H1 (cell line): Measurements from ENCODE around the gene FOXD4L3. TPM values are rescaled to one million over a fixed set of nuclear protein-coding genes. Genes with fewer than 3 reads are reported as not detected.
"Not testable (repeated sequence)": the region's sequence is repeated elsewhere in the genome, so short reads cannot be mapped to it uniquely, and the experiment has no call there.

Experiments used
- CTCF ChIA-PET: fragments of 300-600 bp; sonication (Branson Sonifier 250); formaldehyde crosslinking; loops from one replicate; lab custom pipeline; 2021; ENCODE audit not compliant: partially characterized antibody; lab: Charles Lee
- POLR2A ChIA-PET: fragments of 300-600 bp; sonication (Branson Sonifier 250); formaldehyde crosslinking; loops from one replicate; lab custom pipeline; 2021; ENCODE audit warnings: inconsistent platforms; ENCODE audit not compliant: partially characterized antibody; lab: Charles Lee
- DNase-seq, 2 experiments: peaks; one replicate each; pipeline versions ENCODE4 v3.0.0 to v3.0.0-alpha.2; 2010 to 2022; ENCODE audit warnings: low spot score in 2 of 2, low read depth in 1 of 2, mixed read lengths in 1 of 2
- FAIRE-seq: peaks from 2 replicates; lab custom pipeline; 2011; peaks lifted over from hg19 to GRCh38; lab: Jason Lieb, UNC
- H2AFZ ChIP-seq: 2 replicates; pipeline ENCODE4 v1.8.1; 2012; ENCODE audit warnings: low read length, inconsistent platforms
- H2AK5ac ChIP-seq: 2 replicates; pipeline ENCODE4 v1.6.1; 2013; ENCODE audit warnings: low read depth, low read length
- H2BK120ac ChIP-seq: replicated peaks from 2 replicates; pipeline ENCODE3; 2013; ENCODE audit warnings: low read depth, low read length, inconsistent platforms
- H2BK12ac ChIP-seq: 2 replicates; pipeline ENCODE4 v1.6.1; 2013; ENCODE audit warnings: low read depth, low read length
- H2BK15ac ChIP-seq: 2 replicates; pipeline ENCODE4 v1.6.1; 2013; ENCODE audit warnings: low read length
- H2BK20ac ChIP-seq: 2 replicates; pipeline ENCODE4 v1.6.1; 2013; ENCODE audit warnings: low read length
- H2BK5ac ChIP-seq: 2 replicates; pipeline ENCODE4 v1.6.1; 2013; ENCODE audit warnings: low read depth, low read length
- H3K14ac ChIP-seq: 2 replicates; pipeline ENCODE4 v1.6.1; 2013; ENCODE audit warnings: inconsistent platforms; ENCODE audit not compliant: insufficient read length
- H3K18ac ChIP-seq: 2 replicates; pipeline ENCODE4 v1.6.1; 2013; ENCODE audit warnings: low read length; ENCODE audit errors: extremely low read depth
- H3K23ac ChIP-seq: 2 replicates; pipeline ENCODE4 v1.6.1; 2013; ENCODE audit warnings: inconsistent platforms; ENCODE audit not compliant: insufficient read length
- H3K23me2 ChIP-seq: 2 replicates; pipeline ENCODE4 v1.6.1; 2013; ENCODE audit warnings: low read depth, low read length
- H3K27ac ChIP-seq: 2 replicates; pipeline ENCODE4 v1.6.1; 2011; ENCODE audit warnings: low read depth, low read length, inconsistent platforms
- H3K27me3 ChIP-seq, 4 experiments: replicated peaks in 1 of 4; 1 replicate in 1 of 4; 2 replicates in 3 of 4; pipeline versions ENCODE4 v1.6.1 to v1.8.1; 2011 to 2013; ENCODE audit warnings: low read length in 3 of 4, mild to moderate bottlenecking in 3 of 4, inconsistent platforms in 2 of 4, mixed read lengths in 2 of 4, moderate library complexity in 1 of 4; ENCODE audit not compliant: control insufficient read depth in 3 of 4, insufficient read depth in 3 of 4; ENCODE audit errors: extremely low read depth in 1 of 4
- H3K36me3 ChIP-seq, 4 experiments: 2 replicates each; pipeline versions ENCODE4 v1.6.1 to v1.8.1; 2011 to 2013; ENCODE audit warnings: mild to moderate bottlenecking in 4 of 4, low read length in 3 of 4, moderate library complexity in 2 of 4, control low read depth in 1 of 4, inconsistent platforms in 1 of 4; ENCODE audit not compliant: insufficient read depth in 4 of 4, control insufficient read depth in 2 of 4
- H3K4ac ChIP-seq: replicated peaks from 2 replicates; pipeline ENCODE3; 2013; ENCODE audit warnings: low read length, low read depth, mixed read lengths, inconsistent platforms; ENCODE audit not compliant: insufficient read length
- H3K4me1 ChIP-seq, 4 experiments: replicated peaks in 1 of 4; 1 replicate in 1 of 4; 2 replicates in 3 of 4; pipeline versions ENCODE4 v1.6.1 to v1.8.1; 2011 to 2013; ENCODE audit warnings: low read length in 3 of 4, inconsistent platforms in 2 of 4, mixed read lengths in 1 of 4; ENCODE audit not compliant: insufficient read depth in 4 of 4, control insufficient read depth in 3 of 4
- H3K4me2 ChIP-seq, 2 experiments: 2 replicates each; pipeline versions ENCODE4 v1.6.1 to v1.8.1; 2011 to 2013; ENCODE audit warnings: low read depth in 2 of 2, low read length in 2 of 2, control low read depth in 1 of 2, inconsistent platforms in 1 of 2, mild to moderate bottlenecking in 1 of 2; ENCODE audit not compliant: insufficient read depth in 1 of 2
- H3K4me3 ChIP-seq, 4 experiments: fragments of 200-600, 300-600 bp in 1 of 4; sonication (generic), shearing (Covaris generic), sonication (Bioruptor Twin) in 1 of 4; 2 replicates each; pipeline versions ENCODE4 v1.5.1 to v1.8.1; 2011 to 2016; ENCODE audit warnings: low read length in 4 of 4, low read depth in 3 of 4, control low read depth in 2 of 4, inconsistent platforms in 2 of 4, mild to moderate bottlenecking in 2 of 4, mixed read lengths in 1 of 4, moderate library complexity in 1 of 4; ENCODE audit not compliant: insufficient read depth in 2 of 4; ENCODE audit errors: extremely low read depth in 1 of 4
- H3K56ac ChIP-seq: replicated peaks from 2 replicates; pipeline ENCODE3; 2013; ENCODE audit warnings: low read depth, mild to moderate bottlenecking, mixed read lengths, low read length, inconsistent platforms; ENCODE audit not compliant: insufficient read length
- H3K79me1 ChIP-seq: 2 replicates; pipeline ENCODE4 v1.6.1; 2013; ENCODE audit warnings: low read depth, low read length, control low read depth
- H3K79me2 ChIP-seq, 2 experiments: 2 replicates each; pipeline versions ENCODE4 v1.6.1 to v1.8.1; 2012 to 2013; ENCODE audit warnings: low read length in 2 of 2, mild to moderate bottlenecking in 2 of 2, inconsistent platforms in 1 of 2; ENCODE audit not compliant: insufficient read depth in 2 of 2, control insufficient read depth in 1 of 2
- H3K9ac ChIP-seq, 4 experiments: replicated peaks in 1 of 4; 1 replicate in 1 of 4; 2 replicates in 3 of 4; pipeline versions ENCODE4 v1.6.1 to v1.8.1; 2011 to 2013; ENCODE audit warnings: low read depth in 3 of 4, low read length in 3 of 4, control low read depth in 2 of 4, mild to moderate bottlenecking in 2 of 4, moderate library complexity in 2 of 4, inconsistent platforms in 1 of 4; ENCODE audit errors: extremely low read depth in 1 of 4
- H3K9me3 ChIP-seq, 2 experiments: 2 replicates each; pipeline versions ENCODE4 v1.6.1 to v1.8.1; 2012 to 2013; ENCODE audit warnings: mild to moderate bottlenecking in 2 of 2, moderate library complexity in 2 of 2, control low read depth in 1 of 2, inconsistent platforms in 1 of 2, low read depth in 1 of 2, low read length in 1 of 2, mixed read lengths in 1 of 2; ENCODE audit not compliant: insufficient read depth in 2 of 2
- H4K20me1 ChIP-seq, 2 experiments: replicated peaks in 1 of 2; 2 replicates each; pipeline versions ENCODE3 to v1.8.1; 2011 to 2013; ENCODE audit warnings: inconsistent platforms in 2 of 2, low read length in 2 of 2, mild to moderate bottlenecking in 1 of 2; ENCODE audit not compliant: insufficient read depth in 2 of 2, control insufficient read depth in 1 of 2
- H4K5ac ChIP-seq: 2 replicates; pipeline ENCODE4 v1.6.1; 2013; ENCODE audit warnings: low read length, low read depth, mixed read lengths, inconsistent platforms; ENCODE audit not compliant: insufficient read length
- H4K8ac ChIP-seq: 2 replicates; pipeline ENCODE4 v1.8.0; 2013; ENCODE audit warnings: mild to moderate bottlenecking, moderate library complexity, low read length, inconsistent platforms; ENCODE audit not compliant: insufficient read depth; ENCODE audit errors: extremely low read depth
- H4K91ac ChIP-seq: replicated peaks from 2 replicates; pipeline ENCODE3; 2013; ENCODE audit warnings: low read length, mixed read lengths, inconsistent platforms; ENCODE audit not compliant: insufficient read length
- WGBS, 2 experiments: shearing (Covaris generic) in 1 of 2; methylation state at CpG; one replicate each; pipeline versions ENCODE4 v1.1.6 to v1.1.7; 2013 to 2015; ENCODE audit warnings: low lambda C conversion rate in 2 of 2, mixed read lengths in 2 of 2, inconsistent platforms in 1 of 2, low coverage in 1 of 2, missing lambda C conversion rate in 1 of 2; ENCODE audit not compliant: insufficient replicate concordance in 2 of 2, insufficient coverage in 1 of 2, insufficient read length in 1 of 2; ENCODE audit errors: extremely low coverage in 1 of 2, missing lambda C conversion rate in 1 of 2; 5-methylcytosine and 5-hydroxymethylcytosine counted together
- polyA plus RNA-seq, 7 experiments: library from polyadenylated mRNA; depleted of rRNA in 3 of 7; stranded (reverse) in 5 of 7; unstranded in 2 of 7; fragments of >200 nt in 5 of 7; fragments of 200-250 nt in 2 of 7; gene quantifications; 1 replicate in 5 of 7; 2 replicates in 1 of 7; 4 replicates in 1 of 7; pipeline versions ENCODE4 v1.2.1 to v1.2.3, GENCODE V29; 2011 to 2013; ENCODE audit warnings: missing spikeins in 2 of 7, mixed read lengths in 2 of 7
- total RNA-seq: library from RNA; stranded (reverse); fragmentation: NEBNext Ultra II Directional; extraction: Animal tissue kit (Norgen Biotek cat#: 25700); gene quantifications from 2 replicates; pipeline ENCODE4 v1.2.1, GENCODE V29; 2021

Gene FOXD4L3
- total and polyA plus RNA-seq, 2 of the 8 experiments (the other 6 are each of a cell fraction or from before 2014, with no cell fraction given) = not detected

- H3K79me2 ChIP-seq, H3K9ac ChIP-seq, H4K5ac ChIP-seq, H3K4ac ChIP-seq, H3K36me3 ChIP-seq, H3K4me3 ChIP-seq, FAIRE-seq, H3K79me1 ChIP-seq, H2BK120ac ChIP-seq, H2BK20ac ChIP-seq, H2BK12ac ChIP-seq, H2AK5ac ChIP-seq, H3K27ac ChIP-seq, H3K9me3 ChIP-seq, H3K4me2 ChIP-seq, H2BK5ac ChIP-seq, H4K91ac ChIP-seq, POLR2A ChIA-PET, H2AFZ ChIP-seq, H4K8ac ChIP-seq, H3K18ac ChIP-seq, H3K4me1 ChIP-seq, DNase-seq, H3K27me3 ChIP-seq, H4K20me1 ChIP-seq, H3K23me2 ChIP-seq, H3K56ac ChIP-seq, H3K23ac ChIP-seq, H3K14ac ChIP-seq, H2BK15ac ChIP-seq: not testable (repeated sequence)
- WGBS, 2 experiments = 68% methylated on average over 3 of the region's 4 CpGs; no CpG with 5 or more reads in 1 of the 2 experiments
- CTCF ChIA-PET = interaction anchor here (0.6 to 2.0 kb wide), 13 partner anchors 75 to 588 kb away, joined by 3 to 10 read pairs (median 4); no protein-coding TSS in a partner anchor
Observed at GRCh38 chr9:68343242-68343641, 40.6 kb downstream of the FOXD4L3 start.

GRCh38 chr9:68343992-68344391 is 41.3 kb downstream of the FOXD4L3 start:
- 84% methylated on average over 3 of the region's 4 CpGs; no CpG with 5 or more reads in 1 of the 2 experiments for WGBS, 2 experiments
- H3K56ac ChIP-seq, H3K27ac ChIP-seq, DNase-seq, H3K23me2 ChIP-seq, H3K9ac ChIP-seq, H3K79me1 ChIP-seq, H3K79me2 ChIP-seq, FAIRE-seq, H3K14ac ChIP-seq, H4K91ac ChIP-seq, H3K36me3 ChIP-seq, H4K5ac ChIP-seq, H3K27me3 ChIP-seq, H3K4me2 ChIP-seq, H2AFZ ChIP-seq, H3K23ac ChIP-seq, H2BK5ac ChIP-seq, H2BK120ac ChIP-seq, H3K4me3 ChIP-seq, H2BK20ac ChIP-seq, H2BK15ac ChIP-seq, POLR2A ChIA-PET, H2BK12ac ChIP-seq, H3K18ac ChIP-seq, H4K20me1 ChIP-seq, H3K4ac ChIP-seq, H4K8ac ChIP-seq, H3K9me3 ChIP-seq, H3K4me1 ChIP-seq, H2AK5ac ChIP-seq: not testable (repeated sequence)
- CTCF ChIA-PET = interaction anchor here (0.9 to 2.0 kb wide), 7 partner anchors 163 to 237 kb away, joined by 3 to 10 read pairs (median 4); no protein-coding TSS in a partner anchor
